ENCODE data around the gene ZNF283.

The ZNF283 gene

DNA sequence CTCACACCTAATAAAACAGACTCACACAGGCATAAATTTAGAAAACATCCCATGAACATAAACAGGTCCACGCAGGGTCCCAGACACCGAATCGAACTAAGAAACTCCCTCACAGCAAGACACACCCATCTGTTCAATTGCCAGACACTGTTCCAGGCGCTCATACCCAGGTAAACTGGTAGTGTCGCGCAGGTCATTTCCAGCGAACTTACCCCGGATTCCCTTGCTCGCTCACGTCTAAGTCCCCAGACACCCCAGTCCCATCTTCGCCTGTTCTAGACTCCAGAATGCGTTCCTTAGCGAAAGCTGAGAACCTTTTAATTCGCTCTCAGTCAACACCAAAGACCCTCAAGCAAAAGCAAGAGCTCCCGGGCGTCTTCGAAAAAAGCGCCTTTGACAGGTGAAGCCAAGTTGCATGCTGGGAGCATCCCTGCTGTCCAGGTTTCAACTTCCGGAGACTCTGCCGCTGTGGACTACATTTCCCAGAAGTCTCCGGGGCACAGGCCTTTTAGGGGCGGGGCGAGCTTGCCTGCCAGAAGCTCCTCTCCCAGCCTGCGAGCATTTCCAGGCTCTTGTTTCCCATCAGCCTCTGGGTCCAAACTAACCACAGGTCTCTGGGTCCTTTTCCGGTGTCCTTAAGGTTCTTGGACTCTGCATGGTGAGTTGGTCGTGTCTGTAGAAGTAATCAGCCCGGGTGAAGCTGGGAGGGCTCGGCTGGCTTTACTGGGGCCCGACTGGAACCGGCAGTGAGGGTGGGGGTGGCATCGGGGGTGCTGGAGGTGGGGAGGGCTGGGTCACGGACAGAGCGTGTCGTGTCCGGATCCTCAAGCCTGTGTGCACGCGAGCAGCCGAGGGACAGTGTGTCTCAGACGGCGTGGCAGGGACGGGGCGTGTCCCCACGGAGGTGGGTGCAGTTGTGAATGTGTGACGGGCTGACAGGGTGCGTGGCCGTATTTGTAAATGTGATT, at the start of gene ZNF283:
ZNF283 (plus strand) TSS at position 535 of the 968 bp plus-strand sequence. CDS start 6,184 bp downstream, outside the sequence.
- in situ Hi-C loops (cut with MboI; ENCODE audit: low sequenced_read_pairs) = no loop called here

DNA sequence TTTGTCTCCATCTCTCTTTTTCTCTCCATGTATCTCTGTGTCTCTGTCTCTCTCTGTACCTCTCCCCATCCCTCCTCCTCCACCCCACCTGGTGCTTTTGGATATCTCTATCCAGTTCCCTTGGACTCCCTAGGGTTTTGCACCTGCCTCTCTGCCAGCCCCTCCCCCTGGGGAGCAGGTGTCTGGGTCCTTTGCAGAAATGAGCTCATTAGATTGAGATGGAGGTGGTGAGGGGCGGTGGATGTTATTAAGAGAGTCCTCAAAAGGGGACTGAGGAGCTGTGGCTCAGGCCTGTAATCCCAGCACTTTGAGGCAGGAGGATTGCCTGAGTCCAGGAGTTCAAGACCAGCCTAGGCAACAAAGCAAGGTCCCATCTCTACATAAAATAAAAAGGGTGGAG, 48.5 kb upstream of the ZNF283 start:
- in situ Hi-C loops (cut with MboI; ENCODE audit: low sequenced_read_pairs) = no loop called here

DNA sequence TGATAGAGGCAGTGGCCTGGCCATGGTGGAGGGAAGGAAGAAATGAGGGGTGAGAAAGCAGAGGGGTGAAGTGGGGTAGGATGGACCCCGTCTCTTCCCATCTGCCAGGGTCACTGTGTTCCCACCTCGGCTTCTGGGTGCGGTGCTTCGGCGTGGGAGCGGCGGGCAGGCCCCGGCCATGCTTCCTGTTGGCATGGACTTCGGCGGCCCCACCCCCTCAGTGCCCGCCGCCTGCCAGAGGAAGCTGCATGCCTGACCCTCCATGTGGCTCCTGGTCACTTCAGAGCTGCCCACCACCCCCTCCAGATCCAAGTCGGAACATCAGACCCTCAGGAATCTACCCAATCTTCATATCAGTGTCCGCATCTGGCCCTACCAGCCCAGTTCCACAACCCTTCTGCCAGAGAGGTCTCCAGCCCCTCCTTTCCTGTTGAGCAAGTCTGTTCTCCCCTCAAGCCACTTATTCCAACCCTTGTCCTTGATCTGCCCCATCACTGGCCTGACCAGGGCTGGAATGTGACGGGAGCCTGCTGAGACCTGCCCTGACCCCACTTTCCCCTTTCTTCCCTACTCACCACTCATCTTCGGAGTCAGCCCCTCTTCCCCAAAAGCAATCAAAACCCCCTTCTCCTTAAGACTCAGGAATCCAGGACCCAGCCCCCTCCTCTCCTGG, 47.8 kb upstream of the ZNF283 start:
- in situ Hi-C loops (cut with MboI; ENCODE audit: low sequenced_read_pairs) = no loop called here

GRCh38 chr19:43779820-43780219, 47.3 kb upstream of the ZNF283 start:
- in situ Hi-C loops (cut with MboI; ENCODE audit: low sequenced_read_pairs) = no loop called here

DNA sequence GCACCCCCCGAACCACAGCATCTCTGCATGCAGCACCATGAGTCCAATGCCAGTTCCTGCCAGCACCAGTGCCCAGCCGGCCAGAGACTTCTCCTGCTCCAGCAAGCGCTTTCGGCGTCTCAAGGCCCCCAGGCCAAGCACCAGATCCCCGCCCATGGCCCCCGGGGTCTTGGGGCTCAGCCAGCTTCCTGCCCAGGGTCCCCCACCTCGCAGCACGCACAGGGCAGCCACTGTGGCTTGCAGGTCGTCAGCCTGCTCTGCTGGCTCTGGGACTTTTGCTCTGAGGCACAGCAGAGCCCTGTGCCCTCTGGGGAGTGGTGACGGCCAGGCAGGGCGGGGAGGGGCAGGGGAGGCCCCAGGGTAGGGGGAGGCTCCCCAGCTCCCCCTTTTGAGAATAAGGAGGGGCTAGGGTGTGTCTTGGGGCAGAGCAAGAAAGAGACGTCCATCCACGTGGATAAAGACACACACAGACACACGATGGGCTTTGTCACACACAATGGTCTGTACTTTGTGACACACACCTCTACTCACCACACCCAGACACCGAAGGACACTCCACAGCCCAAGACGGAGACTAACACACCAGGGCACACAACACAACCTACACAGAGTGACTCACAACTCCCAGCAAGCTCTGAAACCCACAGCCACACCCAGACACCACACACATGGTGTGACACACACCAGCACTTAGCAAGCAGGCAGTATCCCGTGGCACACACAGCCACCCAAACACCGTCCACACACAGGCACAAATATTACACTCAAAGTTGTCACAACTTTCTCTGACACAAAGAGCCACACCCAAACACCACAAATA, 46.2 kb upstream of the ZNF283 start, which contains the start of gene KCNN4:
KCNN4 (minus strand) TSS at position 268 of the 820 bp plus-strand sequence; CDS start at position 156, 112 bp downstream.
- in situ Hi-C loops (cut with MboI; ENCODE audit: low sequenced_read_pairs) = no loop called here

- in situ Hi-C loops (cut with MboI; ENCODE audit: low sequenced_read_pairs) = no loop called here
Observed at GRCh38 chr19:43781630-43782310, 45.4 kb upstream of the ZNF283 start.

GRCh38 chr19:43782311-43782660, 44.8 kb upstream of the ZNF283 start:
- in situ Hi-C loops (cut with MboI; ENCODE audit: low sequenced_read_pairs) = no loop called here

DNA sequence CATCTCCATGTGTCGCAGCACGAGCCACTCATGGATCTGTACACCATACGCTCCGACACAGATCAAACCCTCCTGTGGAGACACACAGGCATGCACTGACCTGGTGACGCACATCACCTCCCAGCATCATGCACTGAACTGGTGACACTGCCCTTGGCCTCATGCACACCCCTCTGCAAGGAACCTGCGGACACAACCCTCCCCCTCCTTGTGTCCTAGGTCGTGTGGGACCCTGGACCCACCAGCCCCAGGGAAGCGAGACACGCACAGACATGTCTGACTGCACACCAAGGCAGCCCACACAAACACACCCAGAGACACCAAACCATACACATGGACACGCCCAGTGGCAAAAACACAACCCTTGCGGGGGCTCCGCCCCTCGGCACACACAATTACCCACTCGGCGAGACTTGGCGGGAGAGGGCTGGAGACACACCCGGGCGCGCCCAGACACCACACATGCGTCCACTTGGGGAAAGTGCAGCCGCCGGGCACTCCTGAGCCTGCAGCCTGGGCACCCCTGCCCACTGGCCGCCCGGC, 44.4 kb upstream of the ZNF283 start:
- in situ Hi-C loops (cut with MboI; ENCODE audit: low sequenced_read_pairs) = no loop called here

GRCh38 chr19:43783636-43784035, 43.5 kb upstream of the ZNF283 start:
- in situ Hi-C loops (cut with MboI; ENCODE audit: low sequenced_read_pairs) = no loop called here

GRCh38 chr19:43784241-43784980, 42.7 kb upstream of the ZNF283 start:
- in situ Hi-C loops (cut with MboI; ENCODE audit: low sequenced_read_pairs) = no loop called here

GRCh38 chr19:43784981-43785808, 41.9 kb upstream of the ZNF283 start:
- in situ Hi-C loops (cut with MboI; ENCODE audit: low sequenced_read_pairs) = no loop called here

DNA sequence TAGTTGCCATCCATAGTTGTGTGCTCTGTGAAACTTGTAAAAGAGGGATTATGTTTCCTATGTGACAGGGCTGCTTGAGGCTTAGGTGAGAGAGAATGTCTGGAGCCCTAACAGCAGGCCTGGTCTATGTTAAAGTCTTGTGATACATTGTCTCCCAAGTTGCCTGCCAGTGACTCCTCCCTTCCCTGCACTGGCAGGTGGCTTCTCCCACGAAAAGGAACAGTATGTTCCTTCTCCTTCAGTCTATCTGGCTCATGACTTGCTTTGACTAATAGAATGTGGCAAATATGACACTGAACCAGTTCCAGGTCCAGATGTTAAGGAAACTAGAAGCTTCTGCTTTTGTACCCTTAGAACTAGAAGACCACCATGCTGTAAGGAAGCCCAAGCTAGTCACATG, 40.5 kb upstream of the ZNF283 start:
- in situ Hi-C loops (cut with MboI; ENCODE audit: low sequenced_read_pairs) = no loop called here

- in situ Hi-C loops (cut with MboI; ENCODE audit: low sequenced_read_pairs) = no loop called here
Observed at GRCh38 chr19:43789029-43789428, 38.1 kb upstream of the ZNF283 start.

GRCh38 chr19:43790587-43790986, 36.5 kb upstream of the ZNF283 start:
- in situ Hi-C loops (cut with MboI; ENCODE audit: low sequenced_read_pairs) = no loop called here

GRCh38 chr19:43797118-43797517, 30.0 kb upstream of the ZNF283 start:
- in situ Hi-C loops (cut with MboI; ENCODE audit: low sequenced_read_pairs) = no loop called here

DNA sequence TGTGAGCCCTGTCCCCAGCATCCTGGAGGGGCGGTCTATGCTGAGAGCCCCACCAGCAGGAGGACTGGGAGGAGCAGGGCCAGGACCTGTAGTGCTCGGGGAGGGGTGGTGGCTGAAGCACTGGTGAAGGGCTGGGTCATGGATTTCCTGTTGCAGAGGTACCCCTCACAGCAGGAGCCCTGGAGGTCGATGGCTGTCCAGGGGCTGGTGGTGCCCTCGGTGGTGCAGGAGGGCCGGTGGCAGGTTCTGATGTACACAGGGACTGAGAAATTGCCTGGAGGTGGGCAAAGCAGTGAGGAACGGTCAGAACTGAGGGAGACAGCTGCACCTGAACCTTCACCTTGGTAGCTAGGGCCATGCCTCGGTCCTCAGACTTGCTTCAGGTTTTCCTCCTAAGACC, 29.6 kb upstream of the ZNF283 start:
- in situ Hi-C loops (cut with MboI; ENCODE audit: low sequenced_read_pairs) = no loop called here

DNA sequence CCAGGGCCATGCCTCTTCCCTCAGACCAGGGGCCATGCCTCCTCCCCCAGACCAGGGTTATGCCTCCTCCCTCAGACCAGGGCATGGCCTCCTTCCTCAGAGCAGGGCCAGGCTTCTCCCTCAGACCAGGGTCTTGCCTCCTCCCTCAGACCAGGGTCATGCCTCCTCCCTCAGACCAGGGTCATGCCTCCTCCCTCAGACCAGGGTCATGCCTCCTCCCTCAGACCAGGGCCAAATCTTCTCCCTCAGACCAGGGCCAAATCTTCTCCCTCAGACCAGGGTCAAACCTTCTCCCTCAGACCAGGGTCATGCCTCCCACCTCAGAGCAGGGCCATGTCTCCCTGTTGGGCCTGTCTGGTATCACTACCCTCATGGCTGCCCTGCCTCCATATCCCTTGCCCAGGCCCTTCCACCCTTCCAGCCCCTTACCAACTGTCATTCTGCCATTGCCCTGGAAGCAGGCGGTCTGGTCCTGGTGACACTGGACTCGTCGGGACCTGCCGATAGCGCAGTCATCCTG, 29.0 kb upstream of the ZNF283 start:
- in situ Hi-C loops (cut with MboI; ENCODE audit: low sequenced_read_pairs) = no loop called here
